H9 (cell line): Measurements from ENCODE around the gene DBNDD2. TPM values are rescaled to one million over a fixed set of nuclear protein-coding genes. Genes with fewer than 3 reads are reported as not detected.

Experiments used
- DNase-seq: peaks from one replicate; pipeline ENCODE4 v3.0.0-alpha.2; 2017
- H2AFZ ChIP-seq: one replicate; pipeline ENCODE4 v1.6.1; 2013; ENCODE audit warnings: mild to moderate bottlenecking, low read length, control low read depth, moderate library complexity
- H2AK5ac ChIP-seq: 2 replicates; pipeline ENCODE4 v1.6.1; 2013; ENCODE audit warnings: low read length, control low read depth, mixed read lengths; ENCODE audit not compliant: insufficient read length
- H2BK120ac ChIP-seq: one replicate; pipeline ENCODE4 v1.6.1; 2013; ENCODE audit warnings: low read depth, mild to moderate bottlenecking, low read length, control low read depth, inconsistent platforms; ENCODE audit not compliant: poor library complexity, severe bottlenecking
- H2BK12ac ChIP-seq: 2 replicates; pipeline ENCODE4 v1.6.1; 2013; ENCODE audit warnings: low read length, control low read depth, mixed read lengths, low read depth; ENCODE audit not compliant: insufficient read length
- H2BK15ac ChIP-seq: 2 replicates; pipeline ENCODE4 v1.6.1; 2013; ENCODE audit warnings: low read depth, low read length, control low read depth
- H2BK20ac ChIP-seq: one replicate; pipeline ENCODE4 v1.6.1; 2013; ENCODE audit warnings: low read depth, mild to moderate bottlenecking, low read length, control low read depth, inconsistent platforms; ENCODE audit not compliant: poor library complexity, severe bottlenecking
- H2BK5ac ChIP-seq: 2 replicates; pipeline ENCODE4 v1.6.1; 2013; ENCODE audit warnings: low read length, control low read depth, mixed read lengths; ENCODE audit not compliant: insufficient read length
- H3K14ac ChIP-seq: 2 replicates; pipeline ENCODE4 v1.6.1; 2013; ENCODE audit warnings: low read length, control low read depth; ENCODE audit not compliant: insufficient read depth
- H3K18ac ChIP-seq: 2 replicates; pipeline ENCODE4 v1.6.1; 2013; ENCODE audit warnings: low read depth, mild to moderate bottlenecking, mixed read lengths, low read length, control low read depth; ENCODE audit not compliant: insufficient read length
- H3K23ac ChIP-seq: 2 replicates; pipeline ENCODE4 v1.6.1; 2013; ENCODE audit warnings: low read length, control low read depth, mixed read lengths, low read depth; ENCODE audit not compliant: insufficient read length
- H3K23me2 ChIP-seq: 2 replicates; pipeline ENCODE4 v1.6.1; 2013; ENCODE audit warnings: low read depth, mild to moderate bottlenecking, mixed read lengths, low read length, control low read depth; ENCODE audit not compliant: insufficient read length, poor library complexity, severe bottlenecking
- H3K27ac ChIP-seq: 2 replicates; pipeline ENCODE4 v1.5.1; 2013; ENCODE audit warnings: low read length, control low read depth, mixed read lengths, low read depth; ENCODE audit not compliant: insufficient read length
- H3K27me3 ChIP-seq: 2 replicates; pipeline ENCODE4 v1.6.1; 2013; ENCODE audit warnings: low read length, control low read depth, inconsistent platforms; ENCODE audit not compliant: insufficient read depth
- H3K4ac ChIP-seq: 2 replicates; pipeline ENCODE4 v1.6.1; 2013; ENCODE audit warnings: low read depth, mild to moderate bottlenecking, control low read depth, inconsistent platforms, low read length, moderate library complexity
- H3K4me1 ChIP-seq: 2 replicates; pipeline ENCODE4 v1.6.1; 2013; ENCODE audit warnings: low read length, control low read depth, inconsistent platforms; ENCODE audit not compliant: insufficient read depth
- H3K4me2 ChIP-seq: 2 replicates; pipeline ENCODE4 v1.6.1; 2013; ENCODE audit warnings: low read length, control low read depth, mixed read lengths; ENCODE audit not compliant: insufficient read length, insufficient read depth
- H3K56ac ChIP-seq: 2 replicates; pipeline ENCODE4 v1.6.1; 2013; ENCODE audit warnings: low read depth, mild to moderate bottlenecking, mixed read lengths, low read length, control low read depth; ENCODE audit not compliant: insufficient read length
- H3K79me1 ChIP-seq: 2 replicates; pipeline ENCODE4 v1.6.1; 2013; ENCODE audit warnings: low read depth, mild to moderate bottlenecking, moderate library complexity, low read length, control low read depth, inconsistent platforms; ENCODE audit not compliant: insufficient read depth, poor library complexity, severe bottlenecking
- H3K79me2 ChIP-seq: 2 replicates; pipeline ENCODE4 v1.6.1; 2013; ENCODE audit warnings: low read length, control low read depth, inconsistent platforms; ENCODE audit not compliant: insufficient read depth
- H3K9ac ChIP-seq: 2 replicates; pipeline ENCODE4 v1.6.1; 2013; ENCODE audit warnings: low read length, control low read depth, mixed read lengths; ENCODE audit not compliant: insufficient read length; ENCODE audit errors: extremely low read depth
- H3K9me3 ChIP-seq: one replicate; pipeline ENCODE4 v1.6.1; 2013; ENCODE audit warnings: low read depth, low read length, inconsistent platforms; ENCODE audit not compliant: control insufficient read depth
- H3T11ph ChIP-seq: one replicate; pipeline ENCODE4 v1.6.1; 2013; ENCODE audit warnings: mild to moderate bottlenecking, low read length, control low read depth, inconsistent platforms
- H4K20me1 ChIP-seq: one replicate; pipeline ENCODE4 v1.6.1; 2013; ENCODE audit not compliant: control insufficient read depth, insufficient read length, insufficient read depth
- H4K5ac ChIP-seq: 2 replicates; pipeline ENCODE4 v1.6.1; 2013; ENCODE audit warnings: low read depth, mild to moderate bottlenecking, mixed read lengths, low read length, control low read depth; ENCODE audit not compliant: insufficient read length
- H4K8ac ChIP-seq: replicated peaks from 2 replicates; pipeline ENCODE4 v1.6.1; 2013; ENCODE audit warnings: low read length, control low read depth, mixed read lengths, low read depth; ENCODE audit not compliant: insufficient read length
- H4K91ac ChIP-seq: 2 replicates; pipeline ENCODE4 v1.6.1; 2013; ENCODE audit warnings: low read depth, mild to moderate bottlenecking, moderate library complexity, mixed read lengths, low read length, control low read depth; ENCODE audit not compliant: insufficient read length
- H3K27ac Mint-ChIP-seq, 3 experiments: 2 replicates in 2 of 3; 3 replicates in 1 of 3; pipeline ENCODE4 v1.8.0; 2020 to 2021; ENCODE audit warnings: mixed read lengths in 3 of 3, mild to moderate bottlenecking in 1 of 3, moderate library complexity in 1 of 3
- H3K27me3 Mint-ChIP-seq: 2 replicates; pipeline ENCODE4 v1.8.0; 2021; ENCODE audit warnings: low read depth, mild to moderate bottlenecking, moderate library complexity, mixed read lengths
- H3K36me3 Mint-ChIP-seq, 3 experiments: 2 replicates in 2 of 3; 3 replicates in 1 of 3; pipeline ENCODE4 v1.8.0; 2020 to 2021; ENCODE audit warnings: low read depth in 3 of 3, mixed read lengths in 3 of 3; ENCODE audit not compliant: insufficient read depth in 1 of 3
- H3K4me1 Mint-ChIP-seq, 2 experiments: 2 replicates each; pipeline ENCODE4 v1.8.0; 2020; ENCODE audit warnings: mixed read lengths in 2 of 2
- H3K4me3 Mint-ChIP-seq, 2 experiments: 2 replicates in 1 of 2; 3 replicates in 1 of 2; pipeline ENCODE4 v1.8.0; 2020 to 2021; ENCODE audit warnings: mild to moderate bottlenecking in 2 of 2, mixed read lengths in 2 of 2, moderate library complexity in 1 of 2
- H3K9me3 Mint-ChIP-seq, 2 experiments: 2 replicates in 1 of 2; 3 replicates in 1 of 2; pipeline ENCODE4 v1.8.0; 2020; ENCODE audit warnings: mild to moderate bottlenecking in 2 of 2, mixed read lengths in 2 of 2, moderate library complexity in 1 of 2
- CTCF ChIP-seq: fragments of 200-600 bp; sonication (generic); conservative IDR thresholded peaks from 3 replicates; pipeline ENCODE4 v1.8.0; 2021; ENCODE audit warnings: antibody characterized with exemption, mild to moderate bottlenecking
- WGBS: extraction: QIAGEN DNeasy Blood & Tissue Kit; methylation state at CpG from one replicate; pipeline ENCODE4 v1.1.7; 2013; ENCODE audit warnings: missing lambda C conversion rate, low lambda C conversion rate, mixed read lengths; ENCODE audit not compliant: insufficient read length; ENCODE audit errors: extremely low coverage; 5-methylcytosine and 5-hydroxymethylcytosine counted together
- total RNA-seq: library from RNA; stranded (reverse); gene quantifications from 2 replicates; pipeline ENCODE4 v1.2.1, GENCODE V29; 2021

DBNDD2 gene
- total RNA-seq, 1 experiment from 2014 or later = 39.1 TPM

- no peak overlapping the region for H3K4ac ChIP-seq
- H3K27ac Mint-ChIP-seq = peak overlapping the region in 1 of 3 experiments; percentile 76; a peak in 1 of 7 replicates
- H4K8ac ChIP-seq = no peak overlapping the region
- H3K4me1 ChIP-seq = no peaks in the 10 kb centered on the region
- no peaks in the 10 kb centered on the region for H3K79me2 ChIP-seq
- no peaks in the 10 kb centered on the region for H4K20me1 ChIP-seq
- H2BK120ac ChIP-seq = no peak overlapping the region
- H3K27me3 ChIP-seq = no peaks in the 10 kb centered on the region
- H2BK15ac ChIP-seq = no peak overlapping the region
- no peak overlapping the region for H2AFZ ChIP-seq
- no peak overlapping the region for H4K5ac ChIP-seq
- TF ChIP-seq CTCF = no peak
- no peak overlapping the region for H3K9ac ChIP-seq
- no peak overlapping the region for H3K56ac ChIP-seq
- H3K4me1 Mint-ChIP-seq = peaks cover 15 to 16% of the 10 kb centered on the region in 2 experiments
- no peaks in the 10 kb centered on the region for H3K36me3 Mint-ChIP-seq
- peaks cover 10% of the 10 kb centered on the region; the same call in 1 of the 2 replicates for H3K27me3 Mint-ChIP-seq
- no peak overlapping the region for H3T11ph ChIP-seq
- H3K4me2 ChIP-seq = no peak overlapping the region
- DNase-seq = no peak
- H3K4me3 Mint-ChIP-seq = no peak overlapping the region
- H3K9me3 ChIP-seq = no peaks in the 10 kb centered on the region
- no CpG with 5 or more reads among the region's 3 CpGs for WGBS
- no peaks in the 10 kb centered on the region for H3K23me2 ChIP-seq
- H3K79me1 ChIP-seq = no peaks in the 10 kb centered on the region
- no peak overlapping the region for H2AK5ac ChIP-seq
- H3K9me3 Mint-ChIP-seq = no peaks in the 10 kb centered on the region
- H3K27ac ChIP-seq = no peak overlapping the region
- H2BK20ac ChIP-seq = no peak overlapping the region
- H2BK12ac ChIP-seq = no peak overlapping the region
- no peak overlapping the region for H3K14ac ChIP-seq
- H3K18ac ChIP-seq = no peak overlapping the region
- no peak overlapping the region for H2BK5ac ChIP-seq
- no peak overlapping the region for H4K91ac ChIP-seq
- no peak overlapping the region for H3K23ac ChIP-seq
Observed at GRCh38 chr20:45449528-45449927, 41.4 kb downstream of the DBNDD2 start.
